HL-60 (cell line): Measurements from ENCODE around the gene EEF2K.

Source experiments
- TF ChIP-seq, protein P1 (sequence below): IDR thresholded peaks from one replicate; pipeline ENCODE4 v1.5.1; 2011; ENCODE audit warnings: low read length, control low read depth, inconsistent platforms; ENCODE audit not compliant: insufficient read depth
- TF ChIP-seq, protein P2 (sequence below): IDR thresholded peaks from 2 replicates; pipeline ENCODE4 v1.6.1; 2012; ENCODE audit warnings: low read depth; ENCODE audit not compliant: insufficient replicate concordance

DNA sequence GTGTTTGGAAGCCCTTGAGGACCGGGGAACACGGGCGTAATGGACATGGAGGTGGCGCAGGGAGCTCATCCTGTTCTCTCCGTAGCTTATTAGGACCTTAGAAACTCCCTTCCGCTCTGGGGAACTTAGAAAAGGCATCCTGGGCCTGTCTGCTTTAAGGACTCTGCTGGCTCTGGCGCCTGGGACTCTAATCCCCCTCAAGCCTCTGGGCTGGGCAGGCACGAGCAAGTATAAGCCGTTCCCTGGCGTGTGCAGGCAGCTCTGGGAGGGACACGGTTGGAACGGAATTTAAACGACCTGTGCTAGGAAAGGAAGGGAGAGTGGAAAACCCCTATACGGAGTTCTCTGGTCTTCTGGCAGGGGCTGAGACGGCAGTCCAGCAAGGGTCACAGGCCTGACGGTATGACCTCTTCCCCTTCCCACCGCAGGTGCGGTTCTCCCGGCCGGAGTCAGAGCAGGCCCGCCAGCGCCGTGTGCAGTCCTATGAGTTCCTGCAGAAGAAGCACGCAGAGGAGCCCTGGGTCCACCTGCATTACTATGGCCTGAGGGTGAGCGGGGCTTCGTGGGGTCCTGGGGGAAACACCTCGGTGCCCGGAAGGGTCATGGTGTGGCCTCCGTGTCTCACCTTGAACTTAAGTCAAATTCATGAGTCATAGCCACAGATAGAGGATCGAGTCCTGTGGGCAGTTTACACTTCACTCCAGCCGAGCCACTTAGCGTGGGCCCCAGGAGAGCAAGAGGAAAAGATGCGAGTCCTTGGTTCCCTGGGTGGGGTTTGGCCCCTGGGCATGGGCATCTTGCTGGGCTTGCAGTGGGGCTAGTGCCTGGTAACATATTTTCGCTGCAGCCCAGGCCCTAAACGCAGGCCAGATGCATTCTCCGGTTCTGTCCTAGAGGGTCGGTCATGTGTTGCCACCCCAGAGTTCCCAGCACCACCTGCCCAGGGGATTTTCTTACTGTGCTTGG lies 108.9 kb downstream of the EEF2K start:
- TF ChIP-seq, protein P1, sequence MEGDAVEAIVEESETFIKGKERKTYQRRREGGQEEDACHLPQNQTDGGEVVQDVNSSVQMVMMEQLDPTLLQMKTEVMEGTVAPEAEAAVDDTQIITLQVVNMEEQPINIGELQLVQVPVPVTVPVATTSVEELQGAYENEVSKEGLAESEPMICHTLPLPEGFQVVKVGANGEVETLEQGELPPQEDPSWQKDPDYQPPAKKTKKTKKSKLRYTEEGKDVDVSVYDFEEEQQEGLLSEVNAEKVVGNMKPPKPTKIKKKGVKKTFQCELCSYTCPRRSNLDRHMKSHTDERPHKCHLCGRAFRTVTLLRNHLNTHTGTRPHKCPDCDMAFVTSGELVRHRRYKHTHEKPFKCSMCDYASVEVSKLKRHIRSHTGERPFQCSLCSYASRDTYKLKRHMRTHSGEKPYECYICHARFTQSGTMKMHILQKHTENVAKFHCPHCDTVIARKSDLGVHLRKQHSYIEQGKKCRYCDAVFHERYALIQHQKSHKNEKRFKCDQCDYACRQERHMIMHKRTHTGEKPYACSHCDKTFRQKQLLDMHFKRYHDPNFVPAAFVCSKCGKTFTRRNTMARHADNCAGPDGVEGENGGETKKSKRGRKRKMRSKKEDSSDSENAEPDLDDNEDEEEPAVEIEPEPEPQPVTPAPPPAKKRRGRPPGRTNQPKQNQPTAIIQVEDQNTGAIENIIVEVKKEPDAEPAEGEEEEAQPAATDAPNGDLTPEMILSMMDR = no peak
- TF ChIP-seq, protein P2, sequence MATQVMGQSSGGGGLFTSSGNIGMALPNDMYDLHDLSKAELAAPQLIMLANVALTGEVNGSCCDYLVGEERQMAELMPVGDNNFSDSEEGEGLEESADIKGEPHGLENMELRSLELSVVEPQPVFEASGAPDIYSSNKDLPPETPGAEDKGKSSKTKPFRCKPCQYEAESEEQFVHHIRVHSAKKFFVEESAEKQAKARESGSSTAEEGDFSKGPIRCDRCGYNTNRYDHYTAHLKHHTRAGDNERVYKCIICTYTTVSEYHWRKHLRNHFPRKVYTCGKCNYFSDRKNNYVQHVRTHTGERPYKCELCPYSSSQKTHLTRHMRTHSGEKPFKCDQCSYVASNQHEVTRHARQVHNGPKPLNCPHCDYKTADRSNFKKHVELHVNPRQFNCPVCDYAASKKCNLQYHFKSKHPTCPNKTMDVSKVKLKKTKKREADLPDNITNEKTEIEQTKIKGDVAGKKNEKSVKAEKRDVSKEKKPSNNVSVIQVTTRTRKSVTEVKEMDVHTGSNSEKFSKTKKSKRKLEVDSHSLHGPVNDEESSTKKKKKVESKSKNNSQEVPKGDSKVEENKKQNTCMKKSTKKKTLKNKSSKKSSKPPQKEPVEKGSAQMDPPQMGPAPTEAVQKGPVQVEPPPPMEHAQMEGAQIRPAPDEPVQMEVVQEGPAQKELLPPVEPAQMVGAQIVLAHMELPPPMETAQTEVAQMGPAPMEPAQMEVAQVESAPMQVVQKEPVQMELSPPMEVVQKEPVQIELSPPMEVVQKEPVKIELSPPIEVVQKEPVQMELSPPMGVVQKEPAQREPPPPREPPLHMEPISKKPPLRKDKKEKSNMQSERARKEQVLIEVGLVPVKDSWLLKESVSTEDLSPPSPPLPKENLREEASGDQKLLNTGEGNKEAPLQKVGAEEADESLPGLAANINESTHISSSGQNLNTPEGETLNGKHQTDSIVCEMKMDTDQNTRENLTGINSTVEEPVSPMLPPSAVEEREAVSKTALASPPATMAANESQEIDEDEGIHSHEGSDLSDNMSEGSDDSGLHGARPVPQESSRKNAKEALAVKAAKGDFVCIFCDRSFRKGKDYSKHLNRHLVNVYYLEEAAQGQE = no peak
